Measurements from ENCODE around the gene EIF3K. TPM values are rescaled to one million over a fixed set of nuclear protein-coding genes. Genes with fewer than 3 reads are reported as not detected.
"Not testable (repeated sequence)": the region's sequence is repeated elsewhere in the genome, so short reads cannot be mapped to it uniquely, and the experiment has no call there.

Gene EIF3K
- total RNA-seq, 1 experiment from 2014 or later = 320 TPM

- not testable (repeated sequence) for H3K27me3 ChIP-seq
Measured at GRCh38 chr19:38602856-38603255, 16.1 kb upstream of the EIF3K start.

GRCh38 chr19:38606131-38606530 is 12.9 kb upstream of the EIF3K start:
- Histone ChIP-seq H3K4me3 (no peak overlapping the region), H3K27ac (no peak overlapping the region), H3K4me1 (no peaks in the 10 kb centered on the region), H3K9me3 (replicated peaks) (no peaks in the 10 kb centered on the region), H3K27me3 (no peaks in the 10 kb centered on the region), H3K36me3 (no peaks in the 10 kb centered on the region)
- DNase-seq = no peak

More at GRCh38 chr19:38602856-38603255, 16.1 kb upstream of the EIF3K start:
- not testable (repeated sequence) for H3K36me3 ChIP-seq; H3K27ac ChIP-seq; H3K4me1 ChIP-seq; H3K9me3 ChIP-seq (replicated peaks); H3K4me3 ChIP-seq; DNase-seq

- H3K4me3 ChIP-seq = no peak overlapping the region
- H3K4me1 ChIP-seq = peaks cover 5% of the 10 kb centered on the region; the same call in 1 of the 2 replicates
- H3K27me3 ChIP-seq = no peaks in the 10 kb centered on the region; the same call in 1 of the 2 replicates
- no peak for DNase-seq
- H3K9me3 ChIP-seq (replicated peaks) = no peaks in the 10 kb centered on the region
- no peaks in the 10 kb centered on the region for H3K36me3 ChIP-seq
- H3K27ac ChIP-seq = no peak overlapping the region
Measured at GRCh38 chr19:38614289-38614688, 4.7 kb upstream of the EIF3K start.

GRCh38 chr19:38615007-38615581 is 3.9 kb upstream of the EIF3K start:
- H3K4me1 ChIP-seq = peaks cover 5% of the 10 kb centered on the region; the same call in 1 of the 2 replicates
- no peak overlapping the region for H3K27ac ChIP-seq
- no peaks in the 10 kb centered on the region for H3K36me3 ChIP-seq
- H3K27me3 ChIP-seq = no peaks in the 10 kb centered on the region; the same call in 1 of the 2 replicates
- DNase-seq = no peak
- H3K4me3 ChIP-seq = no peak overlapping the region
- H3K9me3 ChIP-seq (replicated peaks) = no peaks in the 10 kb centered on the region

GRCh38 chr19:38616265-38616664 is 2.7 kb upstream of the EIF3K start:
- H3K36me3 ChIP-seq = peaks cover 10% of the 10 kb centered on the region; the same call in 1 of the 2 replicates
- DNase-seq = no peak
- no peaks in the 10 kb centered on the region for H3K9me3 ChIP-seq (replicated peaks)
- no peak overlapping the region for H3K4me3 ChIP-seq
- H3K4me1 ChIP-seq = peaks cover 5% of the 10 kb centered on the region; the same call in 1 of the 2 replicates
- no peaks in the 10 kb centered on the region; the same call in 1 of the 2 replicates for H3K27me3 ChIP-seq
- H3K27ac ChIP-seq = no peak overlapping the region

- Histone ChIP-seq H3K27me3 (no peaks in the 10 kb centered on the region), H3K4me1 (peaks cover 5% of the 10 kb centered on the region; the same call in 1 of the 2 replicates), H3K36me3 (peaks cover 17% of the 10 kb centered on the region; the same call in 1 of the 2 replicates), H3K27ac (no peak overlapping the region), H3K4me3 (peak overlapping the region; percentile 68), H3K9me3 (replicated peaks) (no peaks in the 10 kb centered on the region)
- DNase-seq = no peak
Measured at GRCh38 chr19:38617283-38617763, 1.7 kb upstream of the EIF3K start.

- Histone ChIP-seq H3K27me3 (no peaks in the 10 kb centered on the region), H3K9me3 (replicated peaks) (no peaks in the 10 kb centered on the region), H3K27ac (peak within 1 kb of the TSS; percentile 5; the same call in 1 of the 2 replicates), H3K36me3 (peaks cover 23% of the 10 kb centered on the region), H3K4me3 (peak within 1 kb of the TSS; percentile 68), H3K4me1 (peaks cover 5% of the 10 kb centered on the region; the same call in 1 of the 2 replicates)
- peak; percentile 44 to 51 for DNase-seq
Measured at GRCh38 chr19:38617764-38618589, 1.0 kb upstream of the EIF3K start, which contains the start of gene MAP4K1. TSS of gene MAP4K1 (minus strand) at chr19:38617953. CDS start at chr19:38617895, 58 bp downstream.

GRCh38 chr19:38619361-38620174 is 580 bp downstream of the EIF3K start:
- H3K9me3 ChIP-seq (replicated peaks) = no peaks in the 10 kb centered on the region
- no peaks in the 10 kb centered on the region for H3K27me3 ChIP-seq
- H3K4me1 ChIP-seq = peaks cover 5% of the 10 kb centered on the region; the same call in 1 of the 2 replicates
- no peak for DNase-seq
- H3K27ac ChIP-seq = peak overlapping the region; percentile 17; the same call in 1 of the 2 replicates
- H3K4me3 ChIP-seq = peak overlapping the region; percentile 68
- H3K36me3 ChIP-seq = peaks cover 36% of the 10 kb centered on the region

GRCh38 chr19:38624822-38625221 is 5.8 kb downstream of the EIF3K start:
- Histone ChIP-seq H3K9me3 (replicated peaks) (no peaks in the 10 kb centered on the region), H3K4me1 (no peaks in the 10 kb centered on the region; the same call in 1 of the 2 replicates), H3K27ac (no peak overlapping the region), H3K27me3 (no peaks in the 10 kb centered on the region), H3K36me3 (peaks cover 77% of the 10 kb centered on the region), H3K4me3 (no peak overlapping the region)
- no peak for DNase-seq

- H3K36me3 ChIP-seq = peaks cover 76% of the 10 kb centered on the region
- H3K27ac ChIP-seq = no peak overlapping the region
- no peaks in the 10 kb centered on the region for H3K27me3 ChIP-seq
- DNase-seq = no peak
- H3K4me1 ChIP-seq = no peaks in the 10 kb centered on the region
- H3K4me3 ChIP-seq = no peak overlapping the region
- H3K9me3 ChIP-seq (replicated peaks) = no peaks in the 10 kb centered on the region
Measured at GRCh38 chr19:38626401-38626800, 7.4 kb downstream of the EIF3K start.

GRCh38 chr19:38629568-38629967 is 10.6 kb downstream of the EIF3K start:
- peaks cover 56% of the 10 kb centered on the region for H3K36me3 ChIP-seq
- no peak for DNase-seq
- no peaks in the 10 kb centered on the region for H3K4me1 ChIP-seq
- no peak overlapping the region for H3K4me3 ChIP-seq
- no peak overlapping the region for H3K27ac ChIP-seq
- H3K27me3 ChIP-seq = no peaks in the 10 kb centered on the region
- no peaks in the 10 kb centered on the region for H3K9me3 ChIP-seq (replicated peaks)

- H3K36me3 ChIP-seq = peaks cover 44% of the 10 kb centered on the region
- H3K27ac ChIP-seq; H3K4me1 ChIP-seq; H3K9me3 ChIP-seq (replicated peaks); H3K27me3 ChIP-seq; H3K4me3 ChIP-seq; DNase-seq: not testable (repeated sequence)
Measured at GRCh38 chr19:38631301-38631700, 12.3 kb downstream of the EIF3K start.

GRCh38 chr19:38631811-38632475 is 13.0 kb downstream of the EIF3K start:
- H3K36me3 ChIP-seq = peaks cover 42% of the 10 kb centered on the region

More at GRCh38 chr19:38631811-38632475, 13.0 kb downstream of the EIF3K start:
- not testable (repeated sequence) for DNase-seq; H3K4me3 ChIP-seq; H3K9me3 ChIP-seq (replicated peaks); H3K27ac ChIP-seq; H3K27me3 ChIP-seq; H3K4me1 ChIP-seq

Measured in SJCRH30 (cell line).